Measurements from ENCODE around the gene SEPTIN11.

DNA sequence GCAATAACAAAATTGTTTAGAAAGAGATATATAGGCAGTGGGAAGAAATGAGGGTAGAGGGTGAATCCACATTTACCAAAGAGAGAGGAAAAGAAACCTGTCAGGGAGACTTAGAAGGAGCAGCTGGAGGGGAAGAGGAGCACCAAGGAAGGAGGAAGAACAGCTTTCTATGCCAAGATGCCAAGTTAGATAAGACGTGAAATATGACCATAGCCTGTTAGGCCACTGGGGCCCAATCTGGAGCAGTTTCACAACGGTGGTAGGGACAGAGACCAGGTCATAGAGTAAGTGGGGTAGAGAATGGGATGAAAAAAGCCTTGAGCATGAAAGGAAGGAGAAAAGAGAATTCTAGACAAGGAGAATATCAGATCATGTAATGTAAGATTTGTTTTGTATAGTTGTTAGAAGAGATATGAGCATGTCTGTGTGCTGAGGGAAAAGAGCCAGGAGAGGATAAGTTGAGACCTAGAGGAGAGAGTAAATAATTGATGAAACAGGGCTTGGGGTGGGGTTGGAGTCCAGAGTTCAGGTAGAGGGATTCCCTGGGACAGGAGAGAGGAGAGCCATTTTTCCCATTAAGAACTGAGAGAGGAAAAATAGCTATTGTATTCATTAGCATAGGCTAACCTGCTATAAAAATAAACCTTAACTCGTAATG, 47.2 kb upstream of the SEPTIN11 start:
- TF ChIP-seq TEAD4 (IDR thresholded peaks at IDR 0.05) = no peak
- TF ChIP-seq CREB1 (IDR thresholded peaks at IDR 0.05; ENCODE audit: low read depth) = no peak
- TF ChIP-seq, protein P1, sequence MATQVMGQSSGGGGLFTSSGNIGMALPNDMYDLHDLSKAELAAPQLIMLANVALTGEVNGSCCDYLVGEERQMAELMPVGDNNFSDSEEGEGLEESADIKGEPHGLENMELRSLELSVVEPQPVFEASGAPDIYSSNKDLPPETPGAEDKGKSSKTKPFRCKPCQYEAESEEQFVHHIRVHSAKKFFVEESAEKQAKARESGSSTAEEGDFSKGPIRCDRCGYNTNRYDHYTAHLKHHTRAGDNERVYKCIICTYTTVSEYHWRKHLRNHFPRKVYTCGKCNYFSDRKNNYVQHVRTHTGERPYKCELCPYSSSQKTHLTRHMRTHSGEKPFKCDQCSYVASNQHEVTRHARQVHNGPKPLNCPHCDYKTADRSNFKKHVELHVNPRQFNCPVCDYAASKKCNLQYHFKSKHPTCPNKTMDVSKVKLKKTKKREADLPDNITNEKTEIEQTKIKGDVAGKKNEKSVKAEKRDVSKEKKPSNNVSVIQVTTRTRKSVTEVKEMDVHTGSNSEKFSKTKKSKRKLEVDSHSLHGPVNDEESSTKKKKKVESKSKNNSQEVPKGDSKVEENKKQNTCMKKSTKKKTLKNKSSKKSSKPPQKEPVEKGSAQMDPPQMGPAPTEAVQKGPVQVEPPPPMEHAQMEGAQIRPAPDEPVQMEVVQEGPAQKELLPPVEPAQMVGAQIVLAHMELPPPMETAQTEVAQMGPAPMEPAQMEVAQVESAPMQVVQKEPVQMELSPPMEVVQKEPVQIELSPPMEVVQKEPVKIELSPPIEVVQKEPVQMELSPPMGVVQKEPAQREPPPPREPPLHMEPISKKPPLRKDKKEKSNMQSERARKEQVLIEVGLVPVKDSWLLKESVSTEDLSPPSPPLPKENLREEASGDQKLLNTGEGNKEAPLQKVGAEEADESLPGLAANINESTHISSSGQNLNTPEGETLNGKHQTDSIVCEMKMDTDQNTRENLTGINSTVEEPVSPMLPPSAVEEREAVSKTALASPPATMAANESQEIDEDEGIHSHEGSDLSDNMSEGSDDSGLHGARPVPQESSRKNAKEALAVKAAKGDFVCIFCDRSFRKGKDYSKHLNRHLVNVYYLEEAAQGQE (IDR thresholded peaks at IDR 0.05; ENCODE audit: low read depth) = no peak
